ENCODE results near the gene SMIM32.

- TF ChIP-seq CTCF (IDR thresholded peaks at IDR 0.05) (no peak), POLR2A (IDR thresholded peaks at IDR 0.05) (no peak), POLR2AphosphoS5 (IDR thresholded peaks at IDR 0.05) (no peak)
These were observed 13.0 kb upstream of the SMIM32 start for GRCh38 chr5:136205941-136206340.

Measured in prostate gland (tissue), 2 donors.